ENCODE measurements around the gene BCR. TPM values are rescaled to one million over a fixed set of nuclear protein-coding genes. Genes with fewer than 3 reads are reported as not detected.

The BCR gene
- total and polyA plus RNA-seq, 2 of the 4 experiments (the other 2 are of a cell fraction): 28.9 to 44.6 TPM

- WGBS, 2 experiments (ENCODE audit: extremely low coverage in 2 of 2, insufficient read length in 1 of 2): 100% methylated on average over 1 of the region's 9 CpGs; no CpG with 5 or more reads in 1 of the 2 experiments
- Histone ChIP-seq H3K36me3 (ENCODE audit: control insufficient read depth, insufficient read depth, low read length) (no peaks in the 10 kb centered on the region), H4K5ac (ENCODE audit: low read depth, low read length) (no peak overlapping the region), H4K91ac (ENCODE audit: insufficient read depth, low read depth, low read length) (no peak overlapping the region), H2AFZ (replicated peaks; ENCODE audit: low read length, poor library complexity) (no peak overlapping the region), H3K18ac (ENCODE audit: low read depth, low read length) (no peak overlapping the region), H3K9ac (ENCODE audit: low read depth, low read length) (no peak overlapping the region), H2BK120ac (ENCODE audit: low read depth, low read length) (no peak overlapping the region), H2AK5ac (ENCODE audit: low read depth, low read length) (no peak overlapping the region), H3K79me1 (ENCODE audit: low read depth in 1 of 2, low read length in 2 of 2) (peaks cover 27 to 81% of the 10 kb centered on the region in 2 experiments), H3K4me2 (ENCODE audit: low read depth, low read length) (no peak overlapping the region), H3K27me3 (ENCODE audit: control insufficient read depth, insufficient read depth, low read length) (no peaks in the 10 kb centered on the region), H3K56ac (ENCODE audit: extremely low read depth, insufficient read depth, low read length) (no peak overlapping the region), H2BK15ac (ENCODE audit: low read depth, low read length) (no peak overlapping the region), H3K4me1 (ENCODE audit: control insufficient read depth, insufficient read depth, low read length) (peaks cover 10% of the 10 kb centered on the region), H3K4me3 (ENCODE audit: insufficient read depth, low read depth, low read length) (no peak overlapping the region), H3K14ac (replicated peaks; ENCODE audit: low read depth, low read length) (no peak overlapping the region), H4K20me1 (ENCODE audit: insufficient read depth, low read length) (peaks cover 59% of the 10 kb centered on the region), H3K9me3 (ENCODE audit: control insufficient read depth, insufficient read depth, low read length) (no peaks in the 10 kb centered on the region), H4K8ac (ENCODE audit: low read depth in 2 of 2, low read length in 2 of 2) (no peak overlapping the region), H3K4ac (ENCODE audit: low read depth, low read length) (no peak overlapping the region), H3K27ac (ENCODE audit: insufficient read depth, low read length) (no peak overlapping the region), H2BK5ac (ENCODE audit: low read depth, low read length, poor library complexity, severe bottlenecking) (no peak overlapping the region), H2BK20ac (ENCODE audit: low read depth, low read length) (no peak overlapping the region), H3K23ac (ENCODE audit: low read depth, low read length) (no peak overlapping the region; the same call in 1 of the 2 replicates), H2AK9ac (replicated peaks; ENCODE audit: low read depth, low read length, poor library complexity) (no peak overlapping the region), H3K9me1 (ENCODE audit: insufficient read depth, low read length) (peaks cover 20% of the 10 kb centered on the region)
- in situ Hi-C loops (cut with MboI; ENCODE audit: low sequenced_read_pairs) (loop anchor here (5.0 kb wide), 1 partner anchor 52 kb away; no protein-coding TSS in a partner anchor), dilution Hi-C loops (cut with HindIII; ENCODE audit: low sequenced_read_pairs, unreplicated experiment) (no loop called here), intact Hi-C loops (cut with micrococcal nuclease) (no loop called here)
- no TSS peak for BruUV-seq (replicated peaks)
- POLR2A ChIA-PET (ENCODE audit: unreplicated experiment): interaction anchor here (0.6 kb wide), 1 partner anchor 10 kb away, joined by 3 read pairs; the partner anchor contains the start of gene BCR
- TF ChIP-seq RFX5 (IDR thresholded peaks at IDR 0.05; ENCODE audit: low read depth, low read length): no peak
- no peak for TF ChIP-seq USF2 (IDR thresholded peaks at IDR 0.05; ENCODE audit: low read depth, low read length)
- no peak for TF ChIP-seq BHLHE40 (IDR thresholded peaks at IDR 0.05; ENCODE audit: low read depth, low read length)
- TF ChIP-seq NFE2L2 (IDR thresholded peaks at IDR 0.05; ENCODE audit: low read depth, low read length): no peak
- no peak for TF ChIP-seq CEBPB (IDR thresholded peaks at IDR 0.05; ENCODE audit: low read depth, low read length)
- no peak for TF ChIP-seq MAZ (IDR thresholded peaks at IDR 0.05; ENCODE audit: borderline replicate concordance, low read depth, low read length)
- TF ChIP-seq MXI1 (IDR thresholded peaks at IDR 0.05; ENCODE audit: borderline replicate concordance, low read depth, low read length): no peak
- TF ChIP-seq POLR2A (IDR thresholded peaks at IDR 0.05; ENCODE audit: low read depth, low read length): no peak
- no peak for TF ChIP-seq FOS (IDR thresholded peaks at IDR 0.05; ENCODE audit: low read depth, low read length)
- TF ChIP-seq RAD21 (IDR thresholded peaks at IDR 0.05; ENCODE audit: low read length): no peak
- no peak for TF ChIP-seq SMC3 (IDR thresholded peaks at IDR 0.05; ENCODE audit: low read depth, low read length)
- TF ChIP-seq MAFK (IDR thresholded peaks at IDR 0.05; ENCODE audit: low read depth, low read length): no peak
- TF ChIP-seq CHD1 (IDR thresholded peaks at IDR 0.05; ENCODE audit: low read depth, low read length): no peak
- no peak for TF ChIP-seq CTCF (conservative IDR thresholded peaks at IDR 0.05; ENCODE audit: low read depth, low read length)
- TF ChIP-seq RCOR1 (IDR thresholded peaks at IDR 0.05; ENCODE audit: insufficient replicate concordance, low read length): no peak
- CTCF ChIA-PET: interaction anchor here (0.6 kb wide), 1 partner anchor 697 kb away, joined by 3 read pairs; no protein-coding TSS in a partner anchor
- DNase-seq (no peak), ATAC-seq (ENCODE audit: low read depth) (no peak)
Measured at GRCh38 chr22:23190526-23190925, 10.2 kb downstream of the BCR start.

All from IMR-90 (cell line).